GM12892 (cell line): Measurements from ENCODE around the gene PPP4C.

Source experiments
- POLR2A ChIP-seq: IDR thresholded peaks from 2 replicates; pipeline ENCODE4 v1.6.1; 2011; ENCODE audit warnings: low read depth, low read length, control low read depth
- POLR2AphosphoS5 ChIP-seq: IDR thresholded peaks from 2 replicates; pipeline ENCODE4 v1.6.1; 2011; ENCODE audit warnings: low read depth, low read length, control low read depth

DNA sequence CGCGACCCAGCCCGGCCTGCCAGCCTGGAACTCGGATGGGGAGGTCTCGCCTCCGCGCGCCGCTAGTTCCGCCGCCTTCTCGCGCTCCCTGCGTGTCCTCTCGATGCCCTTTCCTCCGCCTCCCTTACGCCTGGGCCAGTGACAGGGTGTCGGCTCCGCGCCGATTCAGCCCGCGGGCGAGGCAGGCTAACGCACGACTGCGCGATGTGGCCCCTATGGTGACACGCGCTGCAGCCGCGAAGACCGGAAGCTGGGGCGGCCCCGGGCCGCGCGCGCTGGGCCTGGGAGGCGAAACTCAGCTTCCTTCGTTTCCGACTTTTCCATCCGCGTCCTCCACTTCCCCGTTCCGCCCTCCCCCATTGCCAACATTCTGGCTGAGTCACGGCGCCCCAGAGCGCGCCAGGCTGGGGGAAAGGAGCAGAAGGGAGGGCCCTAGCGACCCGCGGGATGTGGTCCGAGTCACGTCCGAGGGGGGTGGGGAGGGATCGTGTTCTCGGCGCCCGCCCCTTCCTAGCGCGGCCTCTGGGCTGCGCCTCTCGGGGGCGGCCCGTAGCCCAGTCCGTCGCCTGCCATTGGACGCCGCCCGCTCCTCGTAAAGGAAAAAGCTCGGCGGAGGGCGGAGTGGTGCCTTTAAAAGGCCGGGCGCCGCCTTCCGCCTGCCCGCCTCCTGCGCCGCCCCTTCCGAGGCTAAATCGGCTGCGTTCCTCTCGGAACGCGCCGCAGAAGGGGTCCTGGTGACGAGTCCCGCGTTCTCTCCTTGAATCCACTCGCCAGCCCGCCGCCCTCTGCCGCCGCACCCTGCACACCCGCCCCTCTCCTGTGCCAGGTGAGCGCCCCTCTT lies 10.5 kb upstream of the PPP4C start, which contains the start of gene ALDOA:
- TF ChIP-seq POLR2AphosphoS5: peak; percentile 90
- peak; percentile 90 for TF ChIP-seq POLR2A
